NB4 (cell line): Measurements from ENCODE around the gene CDC14A.

ENCODE experiments used
- CTCF ChIP-seq: IDR thresholded peaks from one replicate; pipeline ENCODE4 v1.5.1; 2012; ENCODE audit warnings: low read depth, low read length
- POLR2A ChIP-seq: IDR thresholded peaks from 2 replicates; pipeline ENCODE4 v1.6.1; 2011; ENCODE audit warnings: mild to moderate bottlenecking; ENCODE audit not compliant: insufficient read length; ENCODE audit errors: extremely low read depth
- TF ChIP-seq, protein P1 (sequence below): IDR thresholded peaks from 2 replicates; pipeline ENCODE4 v1.6.1; 2011; ENCODE audit warnings: low read depth, low read length

DNA sequence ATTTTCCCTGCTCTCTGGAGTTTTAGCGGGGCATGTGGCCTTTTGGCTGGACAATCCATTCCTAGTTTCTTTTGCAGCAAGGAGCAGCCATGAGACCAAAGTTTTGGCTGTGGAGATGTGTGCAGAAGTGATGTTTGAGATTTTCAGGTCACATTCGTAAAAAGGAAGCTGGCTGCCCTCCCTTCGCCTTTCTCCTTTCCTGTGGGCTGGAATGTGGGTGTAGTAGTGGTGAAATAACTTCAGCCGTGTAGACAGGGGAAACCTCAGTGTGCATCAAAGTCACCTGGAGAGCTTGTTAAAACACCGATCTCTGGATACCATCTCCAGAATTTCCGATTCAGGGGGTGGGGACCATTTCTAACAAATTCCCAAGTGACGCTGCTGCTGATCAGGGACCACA is 180.3 kb downstream of the CDC14A start:
- TF ChIP-seq CTCF (no peak), POLR2A (no peak)
- TF ChIP-seq, protein P1, sequence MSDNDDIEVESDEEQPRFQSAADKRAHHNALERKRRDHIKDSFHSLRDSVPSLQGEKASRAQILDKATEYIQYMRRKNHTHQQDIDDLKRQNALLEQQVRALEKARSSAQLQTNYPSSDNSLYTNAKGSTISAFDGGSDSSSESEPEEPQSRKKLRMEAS: no peak
